Measurements from ENCODE around the gene SLC25A24. TPM values are rescaled to one million over a fixed set of nuclear protein-coding genes. Genes with fewer than 3 reads are reported as not detected.
A peak's percentile ranks its signal among the peaks of the same experiment; 100 is the strongest.
"Not testable (repeated sequence)": the region's sequence is repeated elsewhere in the genome, so short reads cannot be mapped to it uniquely, and the experiment has no call there.

Gene SLC25A24
- polyA plus RNA-seq, 1 experiment, result 50.5 TPM

DNA sequence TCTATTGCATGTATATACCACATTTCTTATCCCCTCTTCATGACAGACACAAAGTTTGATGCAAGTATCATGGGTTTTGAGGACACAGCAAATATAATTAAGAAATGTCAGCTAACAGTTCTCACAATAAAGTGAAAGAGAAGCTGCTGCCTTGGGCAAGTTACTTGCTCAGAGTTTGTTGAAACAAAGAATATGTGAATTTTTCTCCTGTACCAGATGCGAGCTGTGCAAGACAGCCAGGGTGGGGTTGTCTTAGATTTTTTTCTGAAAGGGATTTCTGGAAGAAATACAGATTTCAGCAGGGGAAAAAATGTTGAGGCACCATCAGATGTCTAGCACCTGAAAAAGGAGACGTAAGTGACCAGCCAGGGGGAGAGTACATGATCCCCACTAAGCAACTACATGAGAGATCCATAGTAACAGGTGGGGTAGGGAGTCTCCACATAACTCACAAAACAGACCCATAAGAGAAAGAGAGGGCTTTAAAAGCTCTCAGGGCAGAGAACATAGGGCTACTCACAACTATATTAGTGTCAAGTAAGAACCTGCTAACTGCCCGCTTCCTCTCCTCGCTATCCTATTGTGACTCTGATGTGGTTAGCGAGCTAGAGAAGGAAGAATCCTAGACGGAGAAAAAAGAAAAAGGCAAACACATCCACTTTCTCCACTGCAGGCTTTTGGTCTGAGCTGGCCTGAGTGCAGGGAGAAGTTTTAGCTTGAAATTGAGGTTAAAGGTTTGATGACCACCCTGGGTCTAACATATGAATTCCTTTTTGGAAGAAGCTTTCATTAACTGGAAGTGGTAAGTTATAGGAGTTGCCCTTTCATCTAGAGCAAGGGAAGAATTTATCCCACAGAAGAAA is 16.1 kb upstream of the SLC25A24 start:
- POLR2A ChIA-PET; CTCF ChIA-PET; H3K27ac ChIP-seq (ENCODE audit: low read depth, low read length); DNase-seq (ENCODE audit: low read depth, low spot score); H3K9me3 ChIP-seq (ENCODE audit: control insufficient read depth, insufficient read depth, low read length); H3K4me3 ChIP-seq (ENCODE audit: low read depth, low read length): not testable (repeated sequence)
- H3K27me3 ChIP-seq (ENCODE audit: control insufficient read depth, insufficient read depth, low read length), result peaks cover 13% of the 10 kb centered on the region

DNA sequence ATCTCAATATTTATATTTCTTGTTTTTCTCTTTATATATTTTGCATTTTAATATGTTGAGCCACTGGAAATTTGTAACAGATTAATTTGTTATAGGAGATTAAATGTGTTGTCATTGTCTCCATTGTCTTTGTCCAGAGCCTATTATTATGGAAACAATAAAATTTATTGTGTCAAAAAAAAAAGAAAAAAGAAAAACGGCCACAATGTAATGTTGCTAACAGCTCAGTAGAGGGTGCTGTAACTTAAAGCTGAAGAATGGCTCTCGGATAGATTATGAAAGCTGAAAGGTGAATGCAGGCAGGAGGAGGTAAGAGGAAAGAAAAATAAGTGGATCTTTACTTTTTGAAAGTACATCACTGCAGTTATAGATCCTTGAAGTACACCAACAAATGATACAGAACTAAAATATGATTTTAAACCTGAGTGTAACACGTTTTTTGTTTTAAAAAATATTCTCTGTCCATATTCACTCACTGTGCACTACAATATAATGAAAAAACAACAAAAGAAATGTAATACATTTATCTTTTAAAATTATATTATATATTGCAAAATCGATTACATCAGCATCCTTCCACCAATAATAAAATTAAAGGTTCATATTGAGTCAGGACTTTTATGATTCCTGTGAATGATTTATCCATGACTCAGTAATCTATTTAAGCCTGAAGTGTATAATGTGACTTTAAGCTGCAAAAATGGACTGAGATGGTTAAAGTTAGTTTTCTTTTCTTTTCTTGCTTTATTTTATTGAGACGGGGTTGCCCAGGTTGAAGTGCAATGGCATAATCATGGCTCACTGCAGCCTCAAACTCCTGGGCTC is 14.7 kb upstream of the SLC25A24 start:
- H3K4me3 ChIP-seq (ENCODE audit: low read depth, low read length); H3K27ac ChIP-seq (ENCODE audit: low read depth, low read length); DNase-seq (ENCODE audit: low read depth, low spot score); POLR2A ChIA-PET; H3K9me3 ChIP-seq (ENCODE audit: control insufficient read depth, insufficient read depth, low read length); CTCF ChIA-PET: not testable (repeated sequence)
- peaks cover 13% of the 10 kb centered on the region for H3K27me3 ChIP-seq (ENCODE audit: control insufficient read depth, insufficient read depth, low read length)
- TF ChIP-seq, protein P1, sequence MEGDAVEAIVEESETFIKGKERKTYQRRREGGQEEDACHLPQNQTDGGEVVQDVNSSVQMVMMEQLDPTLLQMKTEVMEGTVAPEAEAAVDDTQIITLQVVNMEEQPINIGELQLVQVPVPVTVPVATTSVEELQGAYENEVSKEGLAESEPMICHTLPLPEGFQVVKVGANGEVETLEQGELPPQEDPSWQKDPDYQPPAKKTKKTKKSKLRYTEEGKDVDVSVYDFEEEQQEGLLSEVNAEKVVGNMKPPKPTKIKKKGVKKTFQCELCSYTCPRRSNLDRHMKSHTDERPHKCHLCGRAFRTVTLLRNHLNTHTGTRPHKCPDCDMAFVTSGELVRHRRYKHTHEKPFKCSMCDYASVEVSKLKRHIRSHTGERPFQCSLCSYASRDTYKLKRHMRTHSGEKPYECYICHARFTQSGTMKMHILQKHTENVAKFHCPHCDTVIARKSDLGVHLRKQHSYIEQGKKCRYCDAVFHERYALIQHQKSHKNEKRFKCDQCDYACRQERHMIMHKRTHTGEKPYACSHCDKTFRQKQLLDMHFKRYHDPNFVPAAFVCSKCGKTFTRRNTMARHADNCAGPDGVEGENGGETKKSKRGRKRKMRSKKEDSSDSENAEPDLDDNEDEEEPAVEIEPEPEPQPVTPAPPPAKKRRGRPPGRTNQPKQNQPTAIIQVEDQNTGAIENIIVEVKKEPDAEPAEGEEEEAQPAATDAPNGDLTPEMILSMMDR (IDR thresholded peaks at IDR 0.05; ENCODE audit: low read depth, low read length), result peak; percentile 55

DNA sequence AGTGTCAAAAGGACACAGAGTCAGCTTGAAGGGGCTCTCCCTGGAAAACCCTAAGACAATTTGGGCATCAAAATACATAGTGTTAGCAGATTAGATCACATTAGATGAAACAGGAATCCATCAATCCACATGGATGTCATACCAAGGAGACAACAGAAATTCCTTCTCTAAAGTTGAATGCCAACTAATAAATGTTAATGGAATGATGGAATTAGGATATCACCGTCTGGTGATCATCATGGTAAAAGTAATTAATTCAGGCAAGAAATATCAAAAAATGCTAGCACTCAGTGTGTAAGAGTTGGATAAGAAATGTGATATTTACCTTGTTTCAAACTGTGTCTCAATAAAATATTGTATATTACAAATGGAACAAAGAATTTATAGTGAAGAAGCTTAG is 10.9 kb upstream of the SLC25A24 start:
- Histone ChIP-seq H3K9me3 (ENCODE audit: control insufficient read depth, insufficient read depth, low read length) (no peaks in the 10 kb centered on the region), H3K27ac (ENCODE audit: low read depth, low read length) (no peak overlapping the region), H3K4me3 (ENCODE audit: low read depth, low read length) (no peak overlapping the region), H3K27me3 (ENCODE audit: control insufficient read depth, insufficient read depth, low read length) (peaks cover 28% of the 10 kb centered on the region)
- ChIA-PET POLR2A (no interaction called here), CTCF (interaction anchor here (1.2 to 2.4 kb wide), 2 partner anchors 11 to 85 kb away, joined by 3 to 10 read pairs; partner anchors contain the start of gene SLC25A24)
- DNase-seq (ENCODE audit: low read depth, low spot score), result no peak
- TF ChIP-seq, protein P1 (IDR thresholded peaks at IDR 0.05; ENCODE audit: low read depth, low read length), result no peak

DNA sequence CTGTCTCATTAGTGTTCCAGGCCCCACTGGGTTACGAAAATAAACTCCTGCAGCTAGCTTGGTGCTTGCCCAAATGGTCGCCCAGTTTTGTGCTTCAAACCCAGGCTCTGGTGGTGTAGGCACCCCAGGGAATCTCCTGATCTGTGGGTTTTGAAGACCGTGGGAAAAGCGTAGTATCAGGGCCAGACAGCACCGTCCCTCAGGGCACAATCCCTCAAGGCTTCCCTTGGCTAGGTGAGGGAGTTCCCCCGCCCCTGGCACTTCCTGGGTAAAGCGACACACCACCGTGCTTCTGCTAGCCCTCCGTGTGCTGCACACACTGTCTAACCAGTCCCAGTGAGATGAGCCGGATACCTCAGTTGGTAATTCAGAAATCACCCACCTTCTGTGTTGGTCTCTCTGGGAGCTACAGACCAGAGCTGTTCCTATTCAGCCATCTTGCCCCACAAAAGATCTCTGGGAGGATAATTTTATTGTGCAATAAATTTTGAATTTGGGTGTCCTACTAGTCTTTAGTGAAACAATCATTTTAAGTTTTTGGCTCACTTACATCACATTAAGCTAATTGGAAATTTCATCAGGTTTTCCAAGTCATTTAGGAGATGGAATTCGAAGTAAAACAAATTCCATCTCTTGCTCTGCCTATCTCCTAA is 9.4 kb upstream of the SLC25A24 start:
- POLR2A ChIA-PET, result interaction anchor here (1.0 kb wide), 1 partner anchor 9 kb away, joined by 3 read pairs; the partner anchor contains the start of gene SLC25A24
- CTCF ChIA-PET, result interaction anchor here (1.2 kb wide), 1 partner anchor 84 kb away, joined by 3 read pairs; no protein-coding TSS in a partner anchor

More for the DNA sequence above, 9.4 kb upstream of the SLC25A24 start:
- H3K27ac ChIP-seq (ENCODE audit: low read depth, low read length), result no peak overlapping the region
- H3K4me3 ChIP-seq (ENCODE audit: low read depth, low read length), result no peak overlapping the region
- no peaks in the 10 kb centered on the region for H3K9me3 ChIP-seq (ENCODE audit: control insufficient read depth, insufficient read depth, low read length)
- TF ChIP-seq, protein P1 (IDR thresholded peaks at IDR 0.05; ENCODE audit: low read depth, low read length), result no peak
- H3K27me3 ChIP-seq (ENCODE audit: control insufficient read depth, insufficient read depth, low read length), result peaks cover 28% of the 10 kb centered on the region
- DNase-seq (ENCODE audit: low read depth, low spot score), result no peak

Measured in AG04450 (cell line).